ENCODE data around the gene IL10RB.

The IL10RB gene

GRCh38 chr21:33309778-33310177 lies 43.6 kb downstream of the IL10RB start:
- Histone ChIP-seq H3K79me2 (ENCODE audit: insufficient read depth, low read depth) (no peaks in the 10 kb centered on the region), H3K36me3 (ENCODE audit: insufficient read depth) (no peaks in the 10 kb centered on the region), H3K4me2 (peak overlapping the region; percentile 68), H3K4me3 (IDR thresholded peaks at IDR 0.05; ENCODE audit: insufficient read depth, low read depth, low read length) (no peak overlapping the region), H3K9ac (no peak overlapping the region), H3K27ac (peak overlapping the region; percentile 36; the same call in 1 of the 2 replicates), H4K20me1 (ENCODE audit: insufficient read depth) (no peaks in the 10 kb centered on the region), H3K27me3 (ENCODE audit: insufficient read depth, low read depth) (no peaks in the 10 kb centered on the region), H3K4me1 (ENCODE audit: low read depth, poor library complexity, severe bottlenecking) (peaks cover 64% of the 10 kb centered on the region), H2AFZ (ENCODE audit: low read depth) (no peak overlapping the region)
- no peak for TF ChIP-seq CTCF (conservative IDR thresholded peaks at IDR 0.05; ENCODE audit: low read depth, low read length)

GRCh38 chr21:33312121-33312520 lies 46.0 kb downstream of the IL10RB start:
- no peaks in the 10 kb centered on the region for H4K20me1 ChIP-seq (ENCODE audit: insufficient read depth)
- no peaks in the 10 kb centered on the region for H3K79me2 ChIP-seq (ENCODE audit: insufficient read depth, low read depth)
- TF ChIP-seq CTCF (conservative IDR thresholded peaks at IDR 0.05; ENCODE audit: low read depth, low read length), result no peak
- no peak overlapping the region for H3K4me2 ChIP-seq
- H3K27me3 ChIP-seq (ENCODE audit: insufficient read depth, low read depth), result no peaks in the 10 kb centered on the region
- H2AFZ ChIP-seq (ENCODE audit: low read depth), result no peak overlapping the region
- H3K4me3 ChIP-seq (IDR thresholded peaks at IDR 0.05; ENCODE audit: insufficient read depth, low read depth, low read length), result no peak overlapping the region
- H3K27ac ChIP-seq, result no peak overlapping the region
- H3K4me1 ChIP-seq (ENCODE audit: low read depth, poor library complexity, severe bottlenecking), result peaks cover 62% of the 10 kb centered on the region
- no peaks in the 10 kb centered on the region for H3K36me3 ChIP-seq (ENCODE audit: insufficient read depth)
- no peak overlapping the region for H3K9ac ChIP-seq

- Histone ChIP-seq H3K27ac (no peak overlapping the region), H3K9ac (no peak overlapping the region), H3K4me2 (no peak overlapping the region), H3K4me1 (ENCODE audit: low read depth, poor library complexity, severe bottlenecking) (peaks cover 51% of the 10 kb centered on the region), H3K4me3 (IDR thresholded peaks at IDR 0.05; ENCODE audit: insufficient read depth, low read depth, low read length) (no peak overlapping the region), H2AFZ (ENCODE audit: low read depth) (no peak overlapping the region), H4K20me1 (ENCODE audit: insufficient read depth) (no peaks in the 10 kb centered on the region), H3K27me3 (ENCODE audit: insufficient read depth, low read depth) (no peaks in the 10 kb centered on the region), H3K36me3 (ENCODE audit: insufficient read depth) (no peaks in the 10 kb centered on the region), H3K79me2 (ENCODE audit: insufficient read depth, low read depth) (no peaks in the 10 kb centered on the region)
- TF ChIP-seq CTCF (conservative IDR thresholded peaks at IDR 0.05; ENCODE audit: low read depth, low read length), result no peak
Measured at GRCh38 chr21:33313183-33313582, 47.0 kb downstream of the IL10RB start.

- no peak overlapping the region for H3K4me3 ChIP-seq (IDR thresholded peaks at IDR 0.05; ENCODE audit: insufficient read depth, low read depth, low read length)
- no peak for TF ChIP-seq CTCF (conservative IDR thresholded peaks at IDR 0.05; ENCODE audit: low read depth, low read length)
- H3K79me2 ChIP-seq (ENCODE audit: insufficient read depth, low read depth), result no peaks in the 10 kb centered on the region
- no peak overlapping the region for H3K9ac ChIP-seq
- H4K20me1 ChIP-seq (ENCODE audit: insufficient read depth), result no peaks in the 10 kb centered on the region
- peaks cover 47% of the 10 kb centered on the region for H3K4me1 ChIP-seq (ENCODE audit: low read depth, poor library complexity, severe bottlenecking)
- no peaks in the 10 kb centered on the region for H3K36me3 ChIP-seq (ENCODE audit: insufficient read depth)
- H3K4me2 ChIP-seq, result peak overlapping the region; percentile 14; the same call in 1 of the 2 replicates
- H3K27me3 ChIP-seq (ENCODE audit: insufficient read depth, low read depth), result no peaks in the 10 kb centered on the region
- H3K27ac ChIP-seq, result no peak overlapping the region
- no peak overlapping the region for H2AFZ ChIP-seq (ENCODE audit: low read depth)
Measured at GRCh38 chr21:33313611-33314010, 47.4 kb downstream of the IL10RB start.

Data from KMS-11 (cell line).